Testis (tissue), 3 donors: ENCODE results near the gene RASGRF2. TPM values are rescaled to one million over a fixed set of nuclear protein-coding genes. Genes with fewer than 3 reads are reported as not detected.

Source experiments
- DNase-seq: peaks from one replicate; pipeline ENCODE4 v3.0.0-alpha.2; 2019
- H3K27ac ChIP-seq, 2 donors: fragments of 200-600 bp; sonication (generic); one replicate each; pipeline ENCODE4 v1.5.1; 2019
- H3K27me3 ChIP-seq: fragments of 200-600 bp; sonication (generic); one replicate; pipeline ENCODE4 v1.5.1; 2019
- H3K36me3 ChIP-seq: fragments of 200-600 bp; sonication (generic); one replicate; pipeline ENCODE4 v1.5.1; 2017; ENCODE audit warnings: low read depth; ENCODE audit errors: missing control alignments
- H3K4me1 ChIP-seq: fragments of 200-600 bp; sonication (generic); one replicate; pipeline ENCODE4 v1.5.1; 2019
- H3K4me3 ChIP-seq, 2 donors: fragments of 200-600 bp; sonication (generic); one replicate each; pipeline ENCODE4 v1.5.1; 2017 to 2019
- H3K9me3 ChIP-seq: fragments of 200-600 bp; sonication (generic); one replicate; pipeline ENCODE4 v1.5.1; 2017
- CTCF ChIP-seq, 3 experiments: fragments of 450-650 bp in 2 of 3; fragments of 200-600 bp in 1 of 3; sonication (generic) in 1 of 3; IDR thresholded peaks; one replicate each; pipeline ENCODE4 v1.5.1; 2016 to 2019; ENCODE audit warnings: antibody characterized with exemption in 3 of 3, mild to moderate bottlenecking in 2 of 3, moderate library complexity in 1 of 3
- POLR2A ChIP-seq: fragments of 450-650 bp; IDR thresholded peaks from one replicate; pipeline ENCODE4 v1.6.1; 2017; ENCODE audit warnings: antibody characterized with exemption, mild to moderate bottlenecking, moderate library complexity
- WGBS, 2 donors: methylation state at CpG; one replicate each; pipeline ENCODE4 v1.1.5; 2018; 5-methylcytosine and 5-hydroxymethylcytosine counted together
- intact Hi-C: fragments of 100-400 bp; cut with DNase I; formaldehyde crosslinking; loops from one replicate; pipeline ENCODE4 v1.15.1; 2023; ENCODE audit warnings: low total_unique reads
- polyA plus RNA-seq: library from polyadenylated mRNA; stranded (reverse); fragments of 350-450 nt; fragmentation: Illumina TruSeq; extraction: RNeasy Lipid Tissue Mini Kit (QIAGEN cat#74804); gene quantifications from one replicate; pipeline ENCODE4 v1.2.3, GENCODE V29; 2014; ENCODE audit warnings: low read depth, low replicate concordance; ENCODE audit not compliant: insufficient read depth
- total RNA-seq, 2 donors: library from RNA; depleted of rRNA; stranded (reverse); fragments of >200 nt; gene quantifications; one replicate each; pipeline ENCODE4 v1.2.3, GENCODE V29; 2016

Gene RASGRF2
- total and polyA plus RNA-seq, 3 donors from 2014 or later = 6.2 to 11.3 (median 7.8) TPM

- no peaks in the 10 kb centered on the region for H3K9me3 ChIP-seq
- H3K27ac ChIP-seq = no peak overlapping the region
- TF ChIP-seq CTCF (IDR thresholded peaks at IDR 0.05) = no peak
- TF ChIP-seq POLR2A = no peak
- no peaks in the 10 kb centered on the region for H3K4me1 ChIP-seq
- H3K27me3 ChIP-seq = no peaks in the 10 kb centered on the region
- WGBS, 2 donors = 57 to 61% methylated on average over 1 of the region's 1 CpG
- intact Hi-C loops = no loop called here
- no peak for DNase-seq
- H3K36me3 ChIP-seq = no peaks in the 10 kb centered on the region
- no peak overlapping the region for H3K4me3 ChIP-seq
Measured at GRCh38 chr5:81151546-81151945, 191.4 kb downstream of the RASGRF2 start.

- Histone ChIP-seq H3K4me1 (no peaks in the 10 kb centered on the region), H3K36me3 (no peaks in the 10 kb centered on the region), H3K27ac (no peak overlapping the region), H3K4me3 (no peak overlapping the region), H3K9me3 (no peaks in the 10 kb centered on the region), H3K27me3 (no peaks in the 10 kb centered on the region)
- no peak for DNase-seq
- TF ChIP-seq POLR2A = no peak
- no peak for TF ChIP-seq CTCF (IDR thresholded peaks at IDR 0.05)
- intact Hi-C loops = no loop called here
Measured at GRCh38 chr5:81154725-81155124, 194.6 kb downstream of the RASGRF2 start.

- DNase-seq = no peak
- H3K9me3 ChIP-seq = no peaks in the 10 kb centered on the region
- H3K27me3 ChIP-seq = no peaks in the 10 kb centered on the region
- no peak overlapping the region for H3K4me3 ChIP-seq
- intact Hi-C loops = no loop called here
- 90 to 91% methylated on average over 6 of the region's 6 CpGs for WGBS, 2 donors
- H3K36me3 ChIP-seq = no peaks in the 10 kb centered on the region
- H3K4me1 ChIP-seq = no peaks in the 10 kb centered on the region
- H3K27ac ChIP-seq = no peak overlapping the region
- no peak for TF ChIP-seq CTCF (IDR thresholded peaks at IDR 0.05)
- TF ChIP-seq POLR2A = no peak
Measured at GRCh38 chr5:81156732-81157131, 196.6 kb downstream of the RASGRF2 start.

- DNase-seq = no peak
- TF ChIP-seq CTCF (IDR thresholded peaks at IDR 0.05) (no peak), POLR2A (no peak)
- H3K4me1 ChIP-seq = no peaks in the 10 kb centered on the region
- intact Hi-C loops = no loop called here
- H3K27ac ChIP-seq = no peak overlapping the region
- no peaks in the 10 kb centered on the region for H3K27me3 ChIP-seq
- H3K36me3 ChIP-seq = no peaks in the 10 kb centered on the region
- 69 to 74% methylated on average over 5 of the region's 5 CpGs for WGBS, 2 donors
- H3K4me3 ChIP-seq = no peak overlapping the region
- no peaks in the 10 kb centered on the region for H3K9me3 ChIP-seq
Measured at GRCh38 chr5:81161012-81161601, 200.9 kb downstream of the RASGRF2 start.

GRCh38 chr5:81162501-81162900 is 202.3 kb downstream of the RASGRF2 start:
- intact Hi-C loops = no loop called here
- Histone ChIP-seq H3K36me3 (no peaks in the 10 kb centered on the region), H3K4me1 (no peaks in the 10 kb centered on the region), H3K4me3 (no peak overlapping the region), H3K27me3 (no peaks in the 10 kb centered on the region), H3K27ac (no peak overlapping the region), H3K9me3 (no peaks in the 10 kb centered on the region)
- WGBS, 2 donors = 91 to 92% methylated on average over 9 of the region's 9 CpGs
- no peak for TF ChIP-seq POLR2A
- no peak for TF ChIP-seq CTCF (IDR thresholded peaks at IDR 0.05)
- DNase-seq = no peak
